ENCODE data around the gene FRZB.

FRZB gene

DNA sequence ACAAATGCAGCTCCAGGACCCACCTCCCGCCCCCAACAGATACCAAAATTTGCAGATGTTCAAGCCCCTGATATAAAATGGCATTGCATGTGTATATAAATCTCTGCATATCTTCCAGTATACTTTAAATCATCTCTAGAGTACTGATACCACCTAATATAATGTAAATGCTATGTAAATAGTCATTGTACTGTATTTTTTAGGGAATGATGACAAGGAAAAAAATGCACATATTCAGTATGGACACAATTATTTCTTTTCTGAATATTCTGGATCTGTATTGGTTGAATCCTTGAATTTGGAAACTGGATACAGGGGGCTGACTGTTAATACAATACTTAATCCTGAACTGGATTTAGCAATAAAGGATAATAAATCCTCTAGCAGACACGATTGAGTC is 67.7 kb downstream of the FRZB start:
- no peak for DNase-seq (ENCODE audit: low read depth)

DNA sequence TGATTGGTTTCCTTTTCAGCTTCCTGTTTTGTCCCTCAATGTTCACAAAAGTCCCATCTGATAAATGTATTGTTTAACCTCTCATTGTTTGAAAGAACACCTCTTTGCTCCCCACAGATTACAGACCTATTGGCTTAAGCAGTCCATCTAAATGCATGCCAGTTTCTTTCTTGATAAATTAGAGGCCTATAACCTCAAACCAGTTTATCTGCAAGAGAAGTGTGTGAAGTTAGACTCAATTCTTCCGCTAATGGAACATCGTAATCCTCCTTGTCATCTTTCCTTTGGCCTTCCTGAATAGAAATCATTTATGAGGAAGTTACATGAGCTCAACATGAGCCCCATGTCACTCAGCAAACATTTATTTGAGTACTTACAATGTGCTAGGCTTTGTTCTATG is 74.0 kb downstream of the FRZB start:
- DNase-seq (ENCODE audit: low read depth), result no peak

GRCh38 chr2:182784777-182785176 is 81.7 kb downstream of the FRZB start:
- DNase-seq (ENCODE audit: low read depth), result no peak

- DNase-seq (ENCODE audit: low read depth), result no peak
Observed at GRCh38 chr2:182784058-182784706, 82.3 kb downstream of the FRZB start.
